Measurements from ENCODE around the gene HOMER1. TPM values are rescaled to one million over a fixed set of nuclear protein-coding genes. Genes with fewer than 3 reads are reported as not detected.

Gene HOMER1
- polyA plus RNA-seq, 3 donors, result 0.03 to 0.62 (median 0.04) TPM

DNA sequence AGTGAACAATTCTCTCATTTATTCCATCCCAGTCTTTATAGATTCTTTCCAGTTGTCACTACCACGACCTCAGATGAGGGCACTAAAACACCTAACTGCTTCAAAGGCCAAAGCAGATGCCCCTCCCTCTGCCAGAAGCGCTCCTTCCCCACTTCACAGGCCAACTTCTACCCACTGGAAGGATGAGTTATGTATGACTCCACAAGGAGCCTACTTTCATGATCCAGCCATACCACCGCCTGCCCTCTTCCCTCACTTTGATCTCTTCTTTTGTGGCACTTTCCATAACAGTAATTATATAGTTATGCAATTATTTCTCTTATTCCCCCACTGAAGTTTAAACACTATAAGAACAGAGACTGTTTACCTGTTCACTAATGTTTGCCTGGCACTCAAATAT is 93.7 kb downstream of the HOMER1 start:
- no peak overlapping the region for H3K4me3 ChIP-seq (replicated peaks in 1 of 3; ENCODE audit: low read depth in 2 of 3, low read length in 3 of 3)
- no peaks in the 10 kb centered on the region for H3K4me1 ChIP-seq (ENCODE audit: control insufficient read depth in 1 of 2, insufficient read depth in 2 of 2, low read length in 2 of 2)
- no peaks in the 10 kb centered on the region for H3K9me3 ChIP-seq (replicated peaks in 1 of 2; ENCODE audit: control insufficient read depth in 1 of 2, insufficient read depth in 1 of 2, low read length in 2 of 2)
- H4K20me1 ChIP-seq (ENCODE audit: insufficient read depth, low read length), result no peaks in the 10 kb centered on the region
- intact Hi-C loops (cut with micrococcal nuclease), result no loop called here
- no peak for TF ChIP-seq CTCF (IDR thresholded peaks at IDR 0.05)
- Mint-ChIP-seq H3K4me3 (no peak overlapping the region), H3K4me1 (peaks cover 5% of the 10 kb centered on the region), H3K36me3 (no peaks in the 10 kb centered on the region), H3K9me3 (no peaks in the 10 kb centered on the region), H3K27me3 (ENCODE audit: low read depth in 3 of 3) (no peaks in the 10 kb centered on the region), H3K27ac (no peak overlapping the region)
- H3K9ac ChIP-seq (ENCODE audit: insufficient read depth, low read length, poor library complexity, severe bottlenecking), result no peak overlapping the region
- no peak overlapping the region for H2AFZ ChIP-seq (ENCODE audit: insufficient read depth, low read depth, low read length, poor library complexity, severe bottlenecking)
- H3K27ac ChIP-seq (ENCODE audit: low read depth in 1 of 2, low read length in 2 of 2), result no peak overlapping the region
- H3K27me3 ChIP-seq (ENCODE audit: control insufficient read depth in 2 of 2, insufficient read depth in 2 of 2, low read length in 2 of 2), result no peaks in the 10 kb centered on the region
- no peaks in the 10 kb centered on the region for H3K79me2 ChIP-seq (ENCODE audit: insufficient read depth, low read length)
- WGBS (ENCODE audit: insufficient coverage), result 50% methylated on average over 1 of the region's 3 CpGs
- no peak for DNase-seq
- H3K36me3 ChIP-seq (replicated peaks in 1 of 2; ENCODE audit: control insufficient read depth in 1 of 2, insufficient read depth in 2 of 2, low read length in 2 of 2), result no peaks in the 10 kb centered on the region
- H3K4me2 ChIP-seq (replicated peaks; ENCODE audit: extremely low read depth, low read length, poor library complexity, severe bottlenecking), result no peak overlapping the region

DNA sequence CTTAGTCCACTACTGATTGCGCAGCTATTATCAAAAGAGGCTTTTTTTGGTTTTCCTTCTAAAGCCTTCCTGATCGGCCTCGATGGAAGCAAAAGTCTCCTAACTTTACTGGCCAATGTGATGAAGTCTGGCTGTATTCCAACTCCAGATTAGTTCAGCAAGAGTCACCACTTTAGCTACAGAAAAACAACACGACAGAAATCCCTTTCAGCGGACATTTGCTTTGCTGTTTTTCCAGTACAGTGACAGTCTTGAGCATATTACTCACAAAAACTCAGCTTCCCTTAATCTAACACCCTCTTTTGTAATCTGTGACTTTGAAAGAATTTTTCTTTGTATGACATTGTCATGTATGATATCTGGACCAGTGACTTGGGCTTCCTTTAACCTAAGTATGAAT is 95.7 kb downstream of the HOMER1 start:
- intact Hi-C loops (cut with micrococcal nuclease), result no loop called here
- DNase-seq, result no peak
- H3K36me3 Mint-ChIP-seq, result no peaks in the 10 kb centered on the region
- peaks cover 0 to 2% (median 0%) of the 10 kb centered on the region in 3 donors for H3K27me3 Mint-ChIP-seq (ENCODE audit: low read depth in 3 of 3)
- no peak overlapping the region for H2AFZ ChIP-seq (ENCODE audit: insufficient read depth, low read depth, low read length, poor library complexity, severe bottlenecking)
- no peak overlapping the region for H3K9ac ChIP-seq (ENCODE audit: insufficient read depth, low read length, poor library complexity, severe bottlenecking)
- no peaks in the 10 kb centered on the region for H3K9me3 ChIP-seq (replicated peaks in 1 of 2; ENCODE audit: control insufficient read depth in 1 of 2, insufficient read depth in 1 of 2, low read length in 2 of 2)
- no peak overlapping the region for H3K4me2 ChIP-seq (replicated peaks; ENCODE audit: extremely low read depth, low read length, poor library complexity, severe bottlenecking)
- H3K36me3 ChIP-seq (replicated peaks in 1 of 2; ENCODE audit: control insufficient read depth in 1 of 2, insufficient read depth in 2 of 2, low read length in 2 of 2), result no peaks in the 10 kb centered on the region
- H4K20me1 ChIP-seq (ENCODE audit: insufficient read depth, low read length), result no peaks in the 10 kb centered on the region
- H3K27ac Mint-ChIP-seq, result no peak overlapping the region
- TF ChIP-seq CTCF (IDR thresholded peaks at IDR 0.05), result no peak
- H3K27me3 ChIP-seq (ENCODE audit: control insufficient read depth in 2 of 2, insufficient read depth in 2 of 2, low read length in 2 of 2), result no peaks in the 10 kb centered on the region
- H3K27ac ChIP-seq (ENCODE audit: low read depth in 1 of 2, low read length in 2 of 2), result no peak overlapping the region
- H3K9me3 Mint-ChIP-seq, result no peaks in the 10 kb centered on the region
- H3K4me3 Mint-ChIP-seq, result no peak overlapping the region
- WGBS (ENCODE audit: insufficient coverage), result 93% methylated on average over 3 of the region's 5 CpGs
- no peaks in the 10 kb centered on the region for H3K79me2 ChIP-seq (ENCODE audit: insufficient read depth, low read length)
- no peaks in the 10 kb centered on the region for H3K4me1 ChIP-seq (ENCODE audit: control insufficient read depth in 1 of 2, insufficient read depth in 2 of 2, low read length in 2 of 2)
- H3K4me1 Mint-ChIP-seq, result peaks cover 5% of the 10 kb centered on the region
- H3K4me3 ChIP-seq (replicated peaks in 1 of 3; ENCODE audit: low read depth in 2 of 3, low read length in 3 of 3), result no peak overlapping the region

All from CD14-positive monocyte (primary cell).